ACHN (cell line): ENCODE data around the gene AFAP1.

Experiments
- DNase-seq: peaks from one replicate; pipeline ENCODE4 v3.0.0-alpha.2; 2015
- in situ Hi-C: cut with HindIII; loops from 2 replicates; pipeline ENCODE4 v1.10.0; 2017; ENCODE audit warnings: low sequenced_read_pairs, low pct_ligation_motif_present, low pct_unique_long_range_greater_than_20kb

AFAP1 gene

GRCh38 chr4:7765666-7766065 lies 174.0 kb downstream of the AFAP1 start:
- DNase-seq: no peak
- in situ Hi-C loops: no loop called here

- in situ Hi-C loops: no loop called here
- no peak for DNase-seq
These were observed 175.2 kb downstream of the AFAP1 start for GRCh38 chr4:7764466-7764865.

GRCh38 chr4:7763788-7764187 lies 175.9 kb downstream of the AFAP1 start:
- in situ Hi-C loops: no loop called here
- peak; percentile 33 for DNase-seq

GRCh38 chr4:7763106-7763505 lies 176.6 kb downstream of the AFAP1 start:
- in situ Hi-C loops: no loop called here
- DNase-seq: no peak

GRCh38 chr4:7762376-7763030 lies 177.2 kb downstream of the AFAP1 start:
- in situ Hi-C loops: no loop called here
- DNase-seq: no peak

- in situ Hi-C loops: no loop called here
- peak; percentile 35 for DNase-seq
These were observed 177.9 kb downstream of the AFAP1 start for GRCh38 chr4:7761720-7762119.

- in situ Hi-C loops: no loop called here
- DNase-seq: no peak
These were observed 178.3 kb downstream of the AFAP1 start for GRCh38 chr4:7761312-7761711.

GRCh38 chr4:7760706-7761105 lies 179.0 kb downstream of the AFAP1 start:
- no peak for DNase-seq
- in situ Hi-C loops: no loop called here

- no peak for DNase-seq
- in situ Hi-C loops: no loop called here
These were observed 179.4 kb downstream of the AFAP1 start for GRCh38 chr4:7760228-7760627.

GRCh38 chr4:7759635-7760034 lies 180.0 kb downstream of the AFAP1 start:
- in situ Hi-C loops: no loop called here
- DNase-seq: no peak

- in situ Hi-C loops: no loop called here
These were observed 180.4 kb downstream of the AFAP1 start for GRCh38 chr4:7759216-7759615.

GRCh38 chr4:7758476-7758875 lies 181.2 kb downstream of the AFAP1 start:
- in situ Hi-C loops: no loop called here

More at GRCh38 chr4:7759216-7759615, 180.4 kb downstream of the AFAP1 start:
- no peak for DNase-seq

GRCh38 chr4:7757501-7758471 lies 181.9 kb downstream of the AFAP1 start:
- no peak for DNase-seq
- in situ Hi-C loops: no loop called here

More at GRCh38 chr4:7758476-7758875, 181.2 kb downstream of the AFAP1 start:
- DNase-seq: no peak

GRCh38 chr4:7756561-7757355 lies 182.9 kb downstream of the AFAP1 start:
- in situ Hi-C loops: no loop called here
- no peak for DNase-seq

GRCh38 chr4:7756071-7756470 lies 183.6 kb downstream of the AFAP1 start:
- in situ Hi-C loops: no loop called here
- no peak for DNase-seq

- no peak for DNase-seq
- in situ Hi-C loops: no loop called here
These were observed 184.1 kb downstream of the AFAP1 start for GRCh38 chr4:7755561-7755960.

- in situ Hi-C loops: no loop called here
- DNase-seq: no peak
These were observed 184.9 kb downstream of the AFAP1 start for GRCh38 chr4:7754565-7755262.

GRCh38 chr4:7753931-7754465 lies 185.7 kb downstream of the AFAP1 start:
- in situ Hi-C loops: no loop called here

More at GRCh38 chr4:7753931-7754465, 185.7 kb downstream of the AFAP1 start:
- peak; percentile 93 for DNase-seq
